ENCODE results near the gene ABHD14A.

- TF ChIP-seq CTCF (conservative IDR thresholded peaks at IDR 0.05; ENCODE audit: low read length) (no peak), EZH2phosphoT487 (IDR thresholded peaks at IDR 0.05; ENCODE audit: borderline replicate concordance, low read depth, low read length) (no peak)
Observed at GRCh38 chr3:51984269-51984647, 9.4 kb downstream of the ABHD14A start.

All from OCI-LY7 (cell line).